Measurements from ENCODE around the gene RTRAF.

Gene RTRAF

GRCh38 chr14:52051871-52052270, 62.5 kb downstream of the RTRAF start:
- DNase-seq: no peak

GRCh38 chr14:52052288-52052943, 63.1 kb downstream of the RTRAF start:
- DNase-seq: no peak

GRCh38 chr14:52053044-52053443, 63.7 kb downstream of the RTRAF start:
- no peak for DNase-seq

- DNase-seq: no peak
Observed at GRCh38 chr14:52054678-52055077, 65.3 kb downstream of the RTRAF start.

- no peak for DNase-seq
Observed at GRCh38 chr14:52055167-52055566, 65.8 kb downstream of the RTRAF start.

- DNase-seq: no peak
Observed at GRCh38 chr14:52058341-52058740, 69.0 kb downstream of the RTRAF start.

GRCh38 chr14:52059649-52060048, 70.3 kb downstream of the RTRAF start:
- no peak for DNase-seq

- no peak for DNase-seq
Observed at GRCh38 chr14:52060080-52060479, 70.7 kb downstream of the RTRAF start.
